Lung (tissue), 12 donors: ENCODE results near the gene SLC14A1. TPM values are rescaled to one million over a fixed set of nuclear protein-coding genes. Genes with fewer than 3 reads are reported as not detected.

Experiments
- ATAC-seq: fragments of 200-7000 bp; cut with Tn5 transposase; one replicate; pipeline ENCODE4 v1.9.1; 2020; ENCODE audit warnings: moderate number of reproducible peaks; ENCODE audit not compliant: insufficient read depth, low FRiP score
- DNase-seq, 3 donors: peaks; one replicate each; pipeline ENCODE4 v3.0.0-alpha.2; 2013 to 2017
- H3K27ac ChIP-seq, 2 donors: one replicate each; pipeline ENCODE4 v1.5.1; 2013; ENCODE audit warnings: mild to moderate bottlenecking in 2 of 2, moderate library complexity in 2 of 2, control low read depth in 1 of 2, inconsistent platforms in 1 of 2, low read depth in 1 of 2, low read length in 1 of 2
- H3K27me3 ChIP-seq, 3 donors: one replicate each; pipeline ENCODE4 v1.5.1; 2013; ENCODE audit warnings: low read length in 2 of 3; ENCODE audit not compliant: control insufficient read depth in 3 of 3, insufficient read depth in 3 of 3
- H3K36me3 ChIP-seq, 4 donors: one replicate each; pipeline ENCODE4 v1.5.1; 2013; ENCODE audit warnings: low read length in 4 of 4, mild to moderate bottlenecking in 1 of 4, moderate library complexity in 1 of 4; ENCODE audit not compliant: control insufficient read depth in 4 of 4, insufficient read depth in 4 of 4
- H3K4me1 ChIP-seq, 5 donors: one replicate each; pipeline ENCODE4 v1.5.1; 2013; ENCODE audit warnings: low read length in 5 of 5, mild to moderate bottlenecking in 2 of 5, moderate library complexity in 1 of 5; ENCODE audit not compliant: control insufficient read depth in 5 of 5, insufficient read depth in 5 of 5
- H3K4me3 ChIP-seq: one replicate; pipeline ENCODE4 v1.5.1; 2013; ENCODE audit warnings: mild to moderate bottlenecking, control low read depth, moderate library complexity
- H3K9ac ChIP-seq, 2 donors: one replicate each; pipeline ENCODE4 v1.5.1; 2013; ENCODE audit warnings: low read length in 2 of 2, control low read depth in 1 of 2; ENCODE audit not compliant: insufficient read depth in 1 of 2
- H3K9me3 ChIP-seq, 4 donors: one replicate each; pipeline ENCODE4 v1.5.1; 2013; ENCODE audit warnings: low read length in 3 of 4, mild to moderate bottlenecking in 1 of 4, moderate library complexity in 1 of 4; ENCODE audit not compliant: control insufficient read depth in 4 of 4, insufficient read depth in 3 of 4
- CTCF ChIP-seq: IDR thresholded peaks from 2 replicates; pipeline ENCODE4 v1.5.1; 2012; ENCODE audit warnings: mild to moderate bottlenecking; ENCODE audit errors: control extremely low read depth, extremely low read depth
- WGBS, 2 donors: extraction: QIAGEN DNeasy Blood & Tissue Kit; methylation state at CpG; one replicate each; pipeline ENCODE4 v1.1.7; 2013; 5-methylcytosine and 5-hydroxymethylcytosine counted together
- polyA plus RNA-seq, 2 donors: library from polyadenylated mRNA; stranded (reverse); fragments of 200-250 nt; gene quantifications; one replicate each; pipeline ENCODE4 v1.2.1, GENCODE V29; 2013
- total RNA-seq, 2 donors: library from RNA; depleted of rRNA in 1 of 2; stranded (reverse); fragments of >200 nt in 1 of 2; gene quantifications; one replicate each; pipeline ENCODE4 v1.2.1, GENCODE V29; 2014 to 2021
- donor health status: control.
- donor health status: control.
- donor health status: Bipolar disorder and iron deficiency.
- donor health status: healthy.
- donor health status: DM: yes; HTN: yes; CAD: no.

SLC14A1 gene
- total and polyA plus RNA-seq, 4 donors = 0.31 to 10.5 (median 1.0) TPM

- Histone ChIP-seq H3K27ac (no peak overlapping the region), H3K36me3 (no peaks in the 10 kb centered on the region), H3K4me1 (peaks cover 0 to 4% (median 0%) of the 10 kb centered on the region in 5 donors), H3K9ac (no peak overlapping the region), H3K9me3 (no peaks in the 10 kb centered on the region), H3K4me3 (no peak overlapping the region), H3K27me3 (no peaks in the 10 kb centered on the region)
- DNase-seq = no peak
- no peak for TF ChIP-seq CTCF
- ATAC-seq = no peak
- 88 to 95% methylated on average over 5 of the region's 5 CpGs for WGBS, 2 donors
These were observed 10.5 kb downstream of the SLC14A1 start for GRCh38 chr18:45734505-45734904.

GRCh38 chr18:45734944-45735343, 11.0 kb downstream of the SLC14A1 start:
- H3K4me3 ChIP-seq = no peak overlapping the region
- H3K36me3 ChIP-seq = no peaks in the 10 kb centered on the region
- H3K27me3 ChIP-seq = no peaks in the 10 kb centered on the region
- 90% methylated on average over 6 of the region's 6 CpGs for WGBS, 2 donors
- H3K9ac ChIP-seq = no peak overlapping the region
- no peak for DNase-seq
- no peak for TF ChIP-seq CTCF
- H3K27ac ChIP-seq = no peak overlapping the region
- H3K4me1 ChIP-seq = peaks cover 0 to 4% (median 0%) of the 10 kb centered on the region in 5 donors
- no peak for ATAC-seq
- H3K9me3 ChIP-seq = no peaks in the 10 kb centered on the region

GRCh38 chr18:45738660-45739059, 14.7 kb downstream of the SLC14A1 start:
- peaks cover 0 to 4% (median 0%) of the 10 kb centered on the region in 3 donors for H3K27me3 ChIP-seq
- no peaks in the 10 kb centered on the region for H3K36me3 ChIP-seq
- ATAC-seq (no peak), DNase-seq (no peak)
- no peak for TF ChIP-seq CTCF
- H3K9ac ChIP-seq = no peak overlapping the region
- H3K4me3 ChIP-seq = no peak overlapping the region
- no peak overlapping the region for H3K27ac ChIP-seq
- no peaks in the 10 kb centered on the region for H3K9me3 ChIP-seq
- peaks cover 0 to 4% (median 0%) of the 10 kb centered on the region in 5 donors for H3K4me1 ChIP-seq

- Histone ChIP-seq H3K9ac (no peak overlapping the region), H3K4me1 (peaks cover 0 to 4% (median 0%) of the 10 kb centered on the region in 5 donors), H3K27me3 (peaks cover 0 to 4% (median 0%) of the 10 kb centered on the region in 3 donors), H3K27ac (no peak overlapping the region), H3K9me3 (no peaks in the 10 kb centered on the region), H3K36me3 (no peaks in the 10 kb centered on the region), H3K4me3 (no peak overlapping the region)
- no peak for ATAC-seq
- no peak for DNase-seq
- WGBS, 2 donors = 88 to 95% methylated on average over 3 of the region's 3 CpGs
- no peak for TF ChIP-seq CTCF
These were observed 15.3 kb downstream of the SLC14A1 start for GRCh38 chr18:45739268-45739667.
